Ishikawa (cell line): ENCODE measurements around the gene PDCD6IP.

Experiments used
- CEBPB ChIP-seq: IDR thresholded peaks from 2 replicates; pipeline ENCODE4 v1.6.1; 2012
- CREB1 ChIP-seq: IDR thresholded peaks from 2 replicates; pipeline ENCODE4 v1.6.1; 2012; ENCODE audit warnings: low read depth
- EGR1 ChIP-seq: IDR thresholded peaks from 2 replicates; pipeline ENCODE4 v1.6.1; 2012
- EP300 ChIP-seq: IDR thresholded peaks from 2 replicates; pipeline ENCODE4 v1.6.1; 2012; ENCODE audit warnings: borderline replicate concordance
- FOXM1 ChIP-seq: IDR thresholded peaks from 2 replicates; pipeline ENCODE4 v1.6.1; 2012; ENCODE audit warnings: low read depth, borderline replicate concordance
- MAX ChIP-seq: IDR thresholded peaks from 2 replicates; pipeline ENCODE4 v1.6.1; 2012
- NFIC ChIP-seq: IDR thresholded peaks from 2 replicates; pipeline ENCODE4 v1.6.1; 2012
- RAD21 ChIP-seq: IDR thresholded peaks from 2 replicates; pipeline ENCODE4 v1.6.1; 2012; ENCODE audit warnings: low read depth
- REST ChIP-seq: IDR thresholded peaks from 2 replicates; pipeline ENCODE4 v1.6.1; 2012; ENCODE audit warnings: low read depth, mild to moderate bottlenecking
- TAF1 ChIP-seq: IDR thresholded peaks from 2 replicates; pipeline ENCODE4 v1.6.1; 2012; ENCODE audit warnings: low read depth, mild to moderate bottlenecking
- TCF12 ChIP-seq: IDR thresholded peaks from 2 replicates; pipeline ENCODE4 v1.6.1; 2012; ENCODE audit warnings: low read depth
- TEAD4 ChIP-seq: IDR thresholded peaks from 2 replicates; pipeline ENCODE4 v1.6.1; 2012
- USF1 ChIP-seq: IDR thresholded peaks from 2 replicates; pipeline ENCODE4 v1.6.1; 2012
- YY1 ChIP-seq: IDR thresholded peaks from 2 replicates; pipeline ENCODE4 v1.6.1; 2012; ENCODE audit warnings: low read depth
- ZBTB7A ChIP-seq: IDR thresholded peaks from 2 replicates; pipeline ENCODE4 v1.6.1; 2012; ENCODE audit warnings: low read depth

Gene PDCD6IP

GRCh38 chr3:33758281-33758680 lies 40.1 kb upstream of the PDCD6IP start:
- TF ChIP-seq EP300: no peak
- no peak for TF ChIP-seq YY1
- no peak for TF ChIP-seq NFIC

- TF ChIP-seq USF1: peak; percentile 28; the same call in 1 of the 2 replicates
- no peak for TF ChIP-seq FOXM1
Observed at GRCh38 chr3:33758864-33759263, 39.6 kb upstream of the PDCD6IP start.

- no peak for TF ChIP-seq CREB1
- TF ChIP-seq FOXM1: no peak
- TF ChIP-seq TAF1: no peak
- no peak for TF ChIP-seq EGR1
- no peak for TF ChIP-seq REST
- TF ChIP-seq MAX: no peak
- TF ChIP-seq USF1: no peak
- no peak for TF ChIP-seq NFIC
Observed at GRCh38 chr3:33768578-33769330, 29.7 kb upstream of the PDCD6IP start.

GRCh38 chr3:33773637-33774036 lies 24.8 kb upstream of the PDCD6IP start:
- TF ChIP-seq MAX (no peak), FOXM1 (no peak), EP300 (no peak), RAD21 (no peak), YY1 (no peak), CEBPB (no peak), CREB1 (no peak), EGR1 (no peak), TCF12 (no peak)

GRCh38 chr3:33775363-33775762 lies 23.1 kb upstream of the PDCD6IP start:
- TF ChIP-seq YY1: no peak
- no peak for TF ChIP-seq USF1
- TF ChIP-seq FOXM1: no peak
- no peak for TF ChIP-seq TAF1
- no peak for TF ChIP-seq TEAD4
- TF ChIP-seq RAD21: no peak
- no peak for TF ChIP-seq EP300
- no peak for TF ChIP-seq ZBTB7A
- no peak for TF ChIP-seq EGR1
- TF ChIP-seq CREB1: no peak
- no peak for TF ChIP-seq NFIC
- TF ChIP-seq MAX: no peak
- TF ChIP-seq REST: no peak
- no peak for TF ChIP-seq CEBPB
- TF ChIP-seq TCF12: no peak

- no peak for TF ChIP-seq TCF12
- no peak for TF ChIP-seq CREB1
- no peak for TF ChIP-seq TEAD4
- no peak for TF ChIP-seq CEBPB
- no peak for TF ChIP-seq TAF1
- no peak for TF ChIP-seq EP300
Observed at GRCh38 chr3:33777996-33778395, 20.4 kb upstream of the PDCD6IP start.
